ENCODE results near the gene PCSK6.

GRCh38 chr15:101369676-101370075 lies 119.8 kb downstream of the PCSK6 start:
- TF ChIP-seq EZH2phosphoT487 (IDR thresholded peaks at IDR 0.05; ENCODE audit: borderline replicate concordance) (no peak), CTCF (conservative IDR thresholded peaks at IDR 0.05; ENCODE audit: low read length) (no peak)
